Esophagus muscularis mucosa (tissue), 4 donors: ENCODE data around the gene RSPO1. TPM values are rescaled to one million over a fixed set of nuclear protein-coding genes. Genes with fewer than 3 reads are reported as not detected.

Experiments
- DNase-seq: peaks from one replicate; pipeline ENCODE4 v3.0.0-alpha.2; 2017; ENCODE audit errors: extremely low spot score
- H3K27ac ChIP-seq, 4 donors: fragments of 200-600 bp; sonication (generic); replicated peaks in 1 of 4; 1 replicate in 3 of 4; 2 replicates in 1 of 4; pipeline ENCODE4 v1.5.1; 2016 to 2019; ENCODE audit warnings: mild to moderate bottlenecking in 1 of 4
- H3K27me3 ChIP-seq, 4 donors: fragments of 200-600 bp; sonication (generic); one replicate each; pipeline versions ENCODE4 v1.5.1 to v1.6.0; 2016 to 2019
- H3K36me3 ChIP-seq, 4 donors: fragments of 200-600 bp; sonication (generic); one replicate each; pipeline ENCODE4 v1.5.1; 2016 to 2019
- H3K4me1 ChIP-seq, 4 donors: fragments of 200-600 bp; sonication (generic); one replicate each; pipeline ENCODE4 v1.5.1; 2016 to 2019
- H3K4me3 ChIP-seq, 4 donors: fragments of 200-600 bp; sonication (generic); 1 replicate in 2 of 4; 2 replicates in 2 of 4; pipeline ENCODE4 v1.5.1; 2016 to 2019; ENCODE audit warnings: mild to moderate bottlenecking in 4 of 4, moderate library complexity in 1 of 4
- H3K9me3 ChIP-seq, 4 donors: fragments of 200-600 bp; sonication (generic); 1 replicate in 3 of 4; 2 replicates in 1 of 4; pipeline ENCODE4 v1.5.1; 2016 to 2019
- CTCF ChIP-seq, 3 experiments: fragments of 200-600 bp in 2 of 3; fragments of 450-650 bp in 1 of 3; sonication (generic) in 2 of 3; IDR thresholded peaks; one replicate each; pipeline ENCODE4 v1.5.1; 2017 to 2019; ENCODE audit warnings: antibody characterized with exemption in 3 of 3, mild to moderate bottlenecking in 2 of 3, moderate library complexity in 1 of 3
- EP300 ChIP-seq: sonication (generic); formaldehyde crosslinking; IDR thresholded peaks from one replicate; pipeline ENCODE4 v1.6.1; 2017; ENCODE audit warnings: antibody characterized with exemption
- POLR2A ChIP-seq: fragments of 450-650 bp; IDR thresholded peaks from one replicate; pipeline ENCODE4 v1.6.1; 2017; ENCODE audit warnings: antibody characterized with exemption, moderate library complexity, mild to moderate bottlenecking, low read depth
- POLR2AphosphoS5 ChIP-seq, 2 donors: sonication (generic); formaldehyde crosslinking; IDR thresholded peaks; one replicate each; pipeline ENCODE4 v1.6.1; 2017; ENCODE audit warnings: antibody characterized with exemption in 2 of 2
- WGBS: methylation state at CpG from one replicate; pipeline ENCODE4 v1.1.5; 2018; 5-methylcytosine and 5-hydroxymethylcytosine counted together
- intact Hi-C: fragments of 100-400 bp; cut with DNase I; formaldehyde crosslinking; loops from one replicate; pipeline ENCODE4 v1.15.1; 2023
- total RNA-seq, 4 donors: library from RNA; depleted of rRNA; stranded (reverse); fragments of >200 nt; gene quantifications; one replicate each; pipeline versions ENCODE4 v1.1.0 to v1.2.1, GENCODE V29; 2016

Gene RSPO1
- total RNA-seq, 4 donors from 2014 or later, result 1.0 to 1.8 (median 1.5) TPM

- 15% methylated on average over 14 of the region's 26 CpGs for WGBS
- Histone ChIP-seq H3K4me3 (peak overlapping the region; percentile 45 to 62 (median 46)), H3K36me3 (no peaks in the 10 kb centered on the region), H3K4me1 (peaks cover 12 to 22% (median 17%) of the 10 kb centered on the region in 4 donors), H3K27ac (peak overlapping the region in 1 of 4 donors; percentile 27), H3K27me3 (peaks cover 6 to 96% (median 35%) of the 10 kb centered on the region in 4 donors), H3K9me3 (no peaks in the 10 kb centered on the region)
- intact Hi-C loops, result no loop called here
- TF ChIP-seq CTCF (IDR thresholded peaks at IDR 0.05) (no peak), POLR2A (no peak), EP300 (no peak), POLR2AphosphoS5 (IDR thresholded peaks at IDR 0.05) (no peak)
- DNase-seq, result no peak
Measured at GRCh38 chr1:37634992-37635902, 555 bp upstream of the RSPO1 start.

- Histone ChIP-seq H3K9me3 (no peaks in the 10 kb centered on the region), H3K4me1 (peaks cover 12 to 22% (median 17%) of the 10 kb centered on the region in 4 donors), H3K27ac (no peak overlapping the region), H3K36me3 (no peaks in the 10 kb centered on the region), H3K4me3 (peak overlapping the region; percentile 45 to 62 (median 46)), H3K27me3 (peaks cover 6 to 99% (median 37%) of the 10 kb centered on the region in 4 donors)
- TF ChIP-seq POLR2AphosphoS5 (IDR thresholded peaks at IDR 0.05) (no peak), EP300 (no peak), POLR2A (no peak), CTCF (IDR thresholded peaks at IDR 0.05) (no peak)
- intact Hi-C loops, result no loop called here
- no peak for DNase-seq
- under 1% methylated on average over 16 of the region's 20 CpGs for WGBS
Measured at GRCh38 chr1:37633938-37634243, 801 bp downstream of the RSPO1 start.

- no peak overlapping the region for H3K27ac ChIP-seq
- peaks cover 6 to 99% (median 37%) of the 10 kb centered on the region in 4 donors for H3K27me3 ChIP-seq
- peaks cover 12 to 22% (median 17%) of the 10 kb centered on the region in 4 donors for H3K4me1 ChIP-seq
- peak overlapping the region in 3 of 4 donors; percentile 46 to 62 (median 47) for H3K4me3 ChIP-seq
- no peaks in the 10 kb centered on the region for H3K9me3 ChIP-seq
- no peaks in the 10 kb centered on the region for H3K36me3 ChIP-seq
- no peak for DNase-seq
- TF ChIP-seq EP300, result no peak
- TF ChIP-seq POLR2AphosphoS5 (IDR thresholded peaks at IDR 0.05), result no peak
- no peak for TF ChIP-seq POLR2A
- TF ChIP-seq CTCF (IDR thresholded peaks at IDR 0.05), result no peak
- WGBS, result 22% methylated on average over 10 of the region's 31 CpGs
- intact Hi-C loops, result no loop called here
Measured at GRCh38 chr1:37633040-37633937, 1.4 kb downstream of the RSPO1 start.

GRCh38 chr1:37631036-37631435, 3.7 kb downstream of the RSPO1 start:
- intact Hi-C loops, result no loop called here
- DNase-seq, result no peak
- no peak for TF ChIP-seq CTCF (IDR thresholded peaks at IDR 0.05)
- no peak for TF ChIP-seq POLR2A
- TF ChIP-seq EP300, result no peak
- TF ChIP-seq POLR2AphosphoS5 (IDR thresholded peaks at IDR 0.05), result no peak
- no peak overlapping the region for H3K4me3 ChIP-seq
- WGBS, result 42% methylated on average over 4 of the region's 5 CpGs
- no peak overlapping the region for H3K27ac ChIP-seq
- H3K9me3 ChIP-seq, result no peaks in the 10 kb centered on the region
- peaks cover 12 to 22% (median 17%) of the 10 kb centered on the region in 4 donors for H3K4me1 ChIP-seq
- H3K27me3 ChIP-seq, result peaks cover 6 to 91% (median 37%) of the 10 kb centered on the region in 4 donors
- no peaks in the 10 kb centered on the region for H3K36me3 ChIP-seq
